HG02610 (cell line): Measurements from ENCODE around the gene COX5B.
"Not testable (repeated sequence)": the region's sequence is repeated elsewhere in the genome, so short reads cannot be mapped to it uniquely, and the experiment has no call there.

Source experiments
- ATAC-seq: cut with Tn5 transposase; IDR thresholded peaks from one replicate; pipeline ENCODE4 v1.9.1; 2021; ENCODE audit warnings: mild to moderate bottlenecking, moderate library complexity; ENCODE audit not compliant: unreplicated experiment

COX5B gene

DNA sequence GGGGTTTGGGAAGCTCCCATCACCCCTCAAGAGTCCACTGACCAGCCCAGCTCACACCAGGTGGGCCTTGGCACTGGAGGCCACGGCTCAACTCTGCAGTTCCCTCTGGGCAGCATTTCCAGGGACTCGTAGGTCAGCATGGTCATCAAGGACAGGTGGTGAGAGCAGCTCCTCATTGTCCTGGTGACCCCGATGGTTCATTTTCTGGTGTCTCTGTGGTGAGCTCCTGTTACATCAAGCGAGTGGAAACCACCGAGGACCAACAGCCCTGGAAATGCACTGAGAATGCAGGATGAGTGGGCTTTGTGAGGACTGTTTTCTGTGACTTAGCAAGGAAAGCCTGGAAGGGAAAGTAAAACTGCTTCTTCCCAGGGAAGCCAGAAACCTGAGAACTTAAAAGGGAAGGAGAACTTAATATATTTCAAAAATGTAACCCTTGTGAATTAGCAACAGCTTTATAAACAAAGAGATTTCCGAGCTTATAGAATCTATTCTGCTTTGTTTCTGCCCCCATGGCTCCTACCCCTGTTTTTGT lies 26.8 kb downstream of the COX5B start:
- not testable (repeated sequence) for ATAC-seq

DNA sequence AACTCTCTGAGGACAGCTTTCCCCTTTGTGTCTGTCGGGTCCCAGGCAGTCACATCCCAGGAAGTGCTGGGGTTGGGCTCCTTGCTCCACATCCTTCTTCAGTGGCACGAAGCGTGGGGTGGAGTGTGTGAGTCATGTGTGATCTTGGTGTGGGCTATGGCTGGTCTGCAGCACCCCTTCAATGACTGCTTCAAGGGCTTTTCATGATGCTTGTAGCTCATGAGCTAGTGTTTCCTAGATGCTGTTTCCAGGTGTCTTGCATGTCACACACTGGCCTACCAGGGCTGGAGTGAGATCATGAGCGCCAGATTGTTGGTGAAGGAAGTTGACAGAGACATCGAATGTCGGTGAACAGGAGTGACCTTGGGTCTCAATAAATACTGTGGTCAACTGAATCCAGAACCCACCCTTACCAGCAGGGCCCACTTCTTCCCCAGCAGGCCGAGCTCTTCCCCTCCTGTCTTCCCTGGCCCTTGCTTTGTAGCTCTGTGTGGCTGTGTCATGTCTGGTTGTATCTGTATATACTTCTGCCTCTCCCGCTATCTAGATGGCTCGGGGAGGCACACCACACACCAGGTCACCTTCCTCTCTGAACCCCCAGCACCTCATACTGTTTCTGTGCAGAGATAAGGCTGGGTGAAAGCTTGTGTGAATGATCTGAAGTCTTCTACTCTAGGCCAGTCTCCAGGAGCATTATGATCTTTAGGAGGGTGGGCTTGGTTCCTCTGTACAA lies 27.5 kb downstream of the COX5B start:
- ATAC-seq, result no peak

DNA sequence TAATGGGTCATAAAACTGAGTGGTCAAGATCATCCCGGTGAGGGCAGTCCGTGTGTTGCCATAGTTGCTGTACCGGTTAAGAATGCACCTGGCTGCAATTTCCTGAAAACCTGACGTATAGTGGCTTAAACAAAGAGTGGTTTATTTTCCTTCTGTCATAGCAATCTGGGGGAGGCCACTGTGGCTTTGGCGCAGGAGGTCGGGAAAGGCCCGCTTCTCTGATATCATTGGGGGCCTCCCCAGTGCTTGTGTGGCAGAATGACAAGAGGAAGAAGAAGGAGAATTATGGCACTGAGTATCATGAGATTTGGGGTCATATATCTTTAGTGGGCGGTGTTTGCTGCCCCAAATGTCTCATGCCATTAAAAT lies 28.0 kb downstream of the COX5B start:
- no peak for ATAC-seq

DNA sequence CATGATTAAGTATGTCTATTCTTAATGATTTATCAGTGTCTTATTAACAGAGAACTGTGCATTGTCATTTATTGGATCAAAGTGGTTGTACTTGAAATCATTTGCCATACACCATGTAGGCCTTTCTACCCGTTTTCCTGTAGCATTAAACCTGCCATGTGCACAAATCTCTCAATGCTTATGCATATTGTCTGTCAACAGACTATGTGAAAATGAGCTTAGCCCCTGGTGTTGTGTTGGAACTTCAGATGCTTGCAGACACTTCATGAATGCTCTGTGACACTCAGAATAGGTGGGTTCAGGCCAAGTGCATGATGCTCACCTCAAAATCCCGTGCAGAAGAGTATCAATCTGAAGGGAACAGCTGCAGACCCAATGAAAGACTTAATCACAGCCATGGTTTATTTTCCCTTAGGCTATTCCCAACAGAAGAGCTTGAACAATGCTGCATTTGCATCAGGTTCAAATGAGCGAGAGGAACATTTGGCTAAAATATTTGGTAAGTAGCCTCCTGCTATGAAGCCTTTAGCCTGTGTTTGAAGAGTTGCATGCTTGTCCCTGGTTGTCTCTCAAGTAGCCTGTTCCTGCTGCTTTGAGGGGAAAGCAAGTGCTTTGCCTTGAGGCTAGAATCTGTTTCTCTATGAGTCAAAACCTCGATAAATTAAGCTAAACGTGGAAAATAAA lies 29.7 kb downstream of the COX5B start:
- ATAC-seq, result no peak

DNA sequence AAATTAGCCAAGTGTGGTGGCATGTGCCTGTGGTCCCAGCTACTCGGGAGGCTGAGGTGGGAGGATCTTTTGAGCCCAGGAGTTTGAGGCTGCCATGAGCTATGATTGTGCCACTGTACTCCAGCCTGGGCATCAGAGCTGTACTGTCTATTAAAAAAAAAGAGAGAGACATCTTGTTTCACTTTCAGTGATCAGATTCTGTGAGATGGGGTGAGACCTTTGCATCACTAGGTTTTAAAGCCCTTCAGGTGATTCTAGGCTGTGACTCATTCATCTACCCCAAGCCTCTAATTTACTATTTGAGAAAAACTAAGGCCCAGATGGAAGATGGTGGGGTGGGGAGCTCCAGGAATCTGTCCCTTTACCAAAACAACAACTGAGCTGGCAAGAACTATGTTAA lies 30.8 kb downstream of the COX5B start:
- peak; percentile 33 for ATAC-seq

DNA sequence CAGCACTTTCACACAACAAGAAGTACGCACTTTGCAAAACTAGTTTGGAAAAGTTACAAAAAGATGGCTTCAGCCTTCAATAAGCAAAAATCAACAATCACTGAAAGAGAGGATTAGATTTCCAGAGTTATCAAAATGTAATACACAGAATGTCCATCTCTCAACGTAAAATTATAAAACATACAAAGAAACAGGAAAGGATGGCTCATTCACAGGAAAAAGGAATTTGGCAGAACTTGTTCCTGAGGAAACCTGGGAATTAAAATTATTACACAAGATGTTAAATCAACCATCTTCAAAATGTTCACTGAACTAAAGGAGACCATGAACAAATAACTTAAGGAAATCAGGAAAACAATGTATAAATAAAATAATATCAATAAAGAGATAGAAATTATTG lies 31.6 kb downstream of the COX5B start:
- no peak for ATAC-seq

DNA sequence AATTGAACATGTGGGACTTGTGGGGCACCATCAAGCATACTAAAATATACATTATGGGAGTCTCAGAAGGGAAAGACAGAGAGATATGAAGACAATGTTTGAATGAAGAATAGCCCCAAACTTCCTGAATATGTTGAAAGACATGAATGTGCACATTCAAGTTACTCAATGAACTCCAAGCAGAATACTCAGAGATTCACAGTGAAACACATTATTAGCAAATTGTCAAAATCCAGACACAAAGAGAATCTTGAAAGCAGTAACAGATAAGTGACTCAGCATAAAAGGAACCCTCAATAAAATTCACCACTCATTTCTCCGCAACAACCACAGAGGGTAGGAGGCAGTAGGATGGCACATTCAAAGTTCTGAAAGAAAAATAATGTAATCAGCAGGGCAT lies 32.4 kb downstream of the COX5B start:
- no peak for ATAC-seq

DNA sequence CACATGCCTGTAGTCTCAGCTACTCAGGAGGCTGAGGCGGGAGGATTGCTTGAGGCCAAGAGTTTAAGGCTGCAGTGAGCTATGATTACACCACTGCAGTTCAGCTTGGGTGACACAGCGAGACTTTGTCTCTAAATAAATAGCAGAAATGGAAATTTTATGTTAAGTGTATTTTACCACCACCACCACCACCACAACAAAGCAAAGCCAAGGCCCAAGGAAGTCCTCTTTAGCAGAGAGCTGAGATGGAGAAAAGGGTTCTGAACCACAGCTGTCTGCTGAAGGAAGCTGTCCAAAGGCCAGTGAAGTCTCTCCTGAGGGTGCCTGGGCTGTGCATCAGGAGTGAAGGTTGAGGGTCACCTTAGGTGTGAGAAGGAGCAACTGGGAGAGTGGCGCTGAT lies 41.4 kb downstream of the COX5B start:
- ATAC-seq, result not testable (repeated sequence)

DNA sequence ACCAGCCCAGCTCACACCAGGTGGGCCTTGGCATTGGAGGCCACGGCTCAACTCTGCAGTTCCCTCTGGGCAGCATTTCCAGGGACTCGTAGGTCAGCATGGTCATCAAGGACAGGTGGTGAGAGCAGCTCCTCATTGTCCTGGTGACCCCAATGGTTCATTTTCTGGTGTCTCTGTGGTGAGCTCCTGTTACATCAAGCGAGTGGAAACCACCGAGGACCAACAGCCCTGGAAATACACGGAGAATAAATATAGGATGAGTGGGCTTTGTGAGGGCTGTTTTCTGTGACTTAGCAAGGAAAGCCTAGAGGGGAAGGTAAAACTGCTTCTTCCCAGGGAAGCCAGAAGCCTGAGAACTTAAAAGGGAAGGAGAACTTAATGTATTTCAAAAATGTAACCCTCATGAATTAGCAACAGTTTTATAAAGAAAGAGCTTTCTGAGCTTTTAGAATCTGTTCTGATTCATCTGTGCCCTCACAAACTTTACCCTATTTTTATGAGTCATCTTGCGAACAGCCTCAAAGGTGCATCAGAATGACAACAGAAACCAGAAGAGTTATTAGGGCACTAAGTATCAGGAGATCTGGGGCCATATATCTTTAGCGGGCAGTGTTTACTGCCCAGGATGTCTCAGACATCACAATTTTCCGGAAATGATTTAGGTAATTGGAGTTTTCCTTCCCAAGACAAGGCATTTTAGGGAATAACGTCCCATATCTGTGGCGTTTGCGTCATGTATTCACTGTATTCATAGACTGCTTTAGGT lies 42.4 kb downstream of the COX5B start:
- peak; percentile 85 for ATAC-seq

DNA sequence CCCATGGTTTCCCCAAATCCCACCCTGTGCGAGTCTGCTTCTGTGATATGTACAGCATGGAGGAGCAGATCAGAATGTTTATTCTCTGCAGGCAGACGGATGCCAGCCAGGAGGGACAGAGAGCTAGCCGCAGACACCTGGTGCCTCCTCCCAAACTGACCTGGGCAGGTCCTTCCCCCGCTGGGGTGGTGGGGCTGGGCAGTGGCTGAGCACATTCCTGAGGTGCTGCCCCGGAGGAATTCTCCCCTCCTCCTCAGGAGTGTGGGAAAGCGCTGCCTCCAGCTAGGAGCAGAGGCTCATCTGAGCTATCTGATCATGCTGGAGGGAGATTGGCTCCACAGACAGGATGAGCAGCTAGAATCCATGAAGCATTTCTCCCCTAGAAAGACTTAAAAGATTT lies 45.3 kb downstream of the COX5B start:
- no peak for ATAC-seq

DNA sequence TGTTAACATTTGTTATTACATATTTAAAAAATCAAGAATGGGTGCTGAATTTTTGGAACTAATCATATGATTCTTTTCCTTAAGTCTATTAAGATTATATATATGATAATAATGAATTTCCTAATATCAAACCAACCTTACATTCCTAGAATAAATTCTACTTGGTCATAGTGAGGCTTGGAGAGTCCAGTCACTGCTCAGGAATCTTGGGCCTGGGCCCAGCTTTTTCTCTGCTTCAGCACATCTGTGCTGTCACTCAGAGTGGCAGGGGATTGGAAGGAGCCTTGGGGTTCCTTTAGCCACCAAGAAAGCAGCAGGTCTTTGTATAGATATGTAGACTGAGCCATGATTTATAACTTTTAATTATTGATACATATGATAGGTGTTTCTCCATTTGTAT lies 47.6 kb downstream of the COX5B start:
- ATAC-seq, result no peak

DNA sequence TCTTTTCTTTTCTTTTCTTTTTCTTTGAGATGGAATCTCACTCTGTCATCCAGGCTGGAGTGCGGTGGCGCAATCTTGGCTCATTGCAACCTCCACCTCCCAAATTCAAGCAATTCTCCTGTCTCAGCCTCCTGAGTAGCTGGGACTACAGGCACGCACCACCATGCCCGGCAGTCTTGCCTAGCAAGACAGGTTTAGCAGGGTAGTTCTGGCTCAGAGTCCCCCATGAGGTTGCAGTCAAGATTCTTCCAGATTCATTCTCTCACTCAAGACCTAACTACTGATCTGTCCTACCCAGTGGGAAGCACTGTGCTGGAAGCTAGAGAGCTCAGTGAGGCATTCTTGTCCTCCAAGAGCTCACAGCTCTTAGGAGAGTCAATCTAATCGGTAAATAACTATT lies 49.9 kb downstream of the COX5B start:
- no peak for ATAC-seq

DNA sequence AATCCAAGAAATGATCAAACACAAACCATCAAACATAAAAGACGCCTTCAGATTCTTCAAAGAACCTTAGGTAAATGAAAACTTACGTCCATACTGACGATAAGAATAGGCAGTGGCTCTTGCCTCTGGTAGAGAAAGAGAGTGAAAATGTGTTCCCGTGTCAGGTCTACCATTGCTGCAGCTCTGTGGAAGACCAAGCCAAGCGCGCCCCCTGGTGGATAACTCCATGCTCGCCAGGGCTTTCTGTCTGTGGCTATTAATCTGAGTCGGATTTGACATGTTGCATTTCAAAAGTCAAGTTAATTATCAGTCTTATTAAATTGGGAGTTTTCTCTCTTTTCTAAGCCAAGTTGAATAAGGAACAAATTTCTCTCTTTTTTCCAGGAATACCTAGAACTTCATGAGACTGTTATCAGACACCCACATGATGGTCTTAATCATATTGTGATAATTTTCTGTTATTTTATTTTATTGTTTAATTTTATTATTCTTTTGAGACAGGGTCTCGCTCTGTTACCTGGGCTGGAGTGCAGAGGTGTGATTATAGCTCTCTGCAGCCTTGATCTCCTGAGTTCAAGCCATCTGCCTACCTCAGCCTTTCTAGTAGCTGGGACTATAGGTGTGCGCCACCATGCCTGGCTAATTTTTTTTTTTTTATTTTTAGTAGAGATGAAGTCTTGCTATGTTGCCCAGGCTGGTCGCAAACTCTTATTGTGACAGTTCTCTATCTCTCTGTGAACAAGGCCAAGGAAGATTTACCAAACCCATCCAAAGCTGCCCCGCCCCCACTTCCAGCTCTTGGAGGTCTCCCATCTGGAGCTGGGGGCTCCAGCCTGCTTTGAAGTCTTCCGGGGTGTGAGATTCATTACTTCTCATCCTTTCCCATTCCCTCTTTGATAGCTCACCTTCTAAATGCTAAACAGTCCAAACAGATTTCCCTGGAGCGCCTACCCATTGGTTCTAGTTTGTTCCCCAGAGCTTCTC lies 51.7 kb downstream of the COX5B start:
- ATAC-seq, result peak; percentile 70
